ENCODE results near the gene RBBP8. TPM values are rescaled to one million over a fixed set of nuclear protein-coding genes. Genes with fewer than 3 reads are reported as not detected.

RBBP8 gene
- total RNA-seq, 4 donors from 2014 or later, result 12.4 to 23.9 (median 15.4) TPM

GRCh38 chr18:23065234-23065806, 132.2 kb downstream of the RBBP8 start:
- no peaks in the 10 kb centered on the region for H3K36me3 ChIP-seq
- no peak overlapping the region for H3K4me3 ChIP-seq
- WGBS, result 85% methylated on average over 4 of the region's 4 CpGs
- H3K27ac ChIP-seq (replicated peaks in 1 of 4), result no peak overlapping the region
- intact Hi-C loops (cut with DNase I), result no loop called here
- no peaks in the 10 kb centered on the region for H3K9me3 ChIP-seq
- DNase-seq (ENCODE audit: extremely low spot score), result no peak
- TF ChIP-seq CTCF (IDR thresholded peaks at IDR 0.05), result no peak
- no peak for TF ChIP-seq EP300 (IDR thresholded peaks at IDR 0.05)
- peaks cover 0 to 5% (median 0%) of the 10 kb centered on the region in 4 donors for H3K4me1 ChIP-seq
- H3K27me3 ChIP-seq, result no peaks in the 10 kb centered on the region

- TF ChIP-seq CTCF (IDR thresholded peaks at IDR 0.05) (no peak), EP300 (IDR thresholded peaks at IDR 0.05) (no peak), POLR2AphosphoS5 (IDR thresholded peaks at IDR 0.05) (no peak), POLR2A (IDR thresholded peaks at IDR 0.05; ENCODE audit: low read depth) (no peak)
- no peaks in the 10 kb centered on the region for H3K9me3 ChIP-seq
- no peak overlapping the region for H3K27ac ChIP-seq (replicated peaks in 1 of 4)
- intact Hi-C loops (cut with DNase I), result no loop called here
- DNase-seq (ENCODE audit: extremely low spot score), result no peak
- no peaks in the 10 kb centered on the region for H3K27me3 ChIP-seq
- WGBS, result 34% methylated on average over 7 of the region's 7 CpGs
- H3K4me1 ChIP-seq, result peaks cover 0 to 5% (median 0%) of the 10 kb centered on the region in 4 donors
- no peaks in the 10 kb centered on the region for H3K36me3 ChIP-seq
- no peak overlapping the region for H3K4me3 ChIP-seq
Measured at GRCh38 chr18:23066060-23066459, 132.9 kb downstream of the RBBP8 start.

- intact Hi-C loops (cut with DNase I), result no loop called here
- WGBS, result 89% methylated on average over 5 of the region's 5 CpGs
Measured at GRCh38 chr18:23066504-23067039, 133.4 kb downstream of the RBBP8 start.

GRCh38 chr18:23067236-23067635, 134.1 kb downstream of the RBBP8 start:
- 80% methylated on average over 4 of the region's 4 CpGs for WGBS
- H3K36me3 ChIP-seq, result no peaks in the 10 kb centered on the region
- no peak overlapping the region for H3K27ac ChIP-seq (replicated peaks in 1 of 4)
- TF ChIP-seq CTCF (IDR thresholded peaks at IDR 0.05) (no peak), EP300 (IDR thresholded peaks at IDR 0.05) (no peak), POLR2A (IDR thresholded peaks at IDR 0.05; ENCODE audit: low read depth) (no peak), POLR2AphosphoS5 (IDR thresholded peaks at IDR 0.05) (no peak)
- H3K9me3 ChIP-seq, result no peaks in the 10 kb centered on the region
- no peaks in the 10 kb centered on the region for H3K27me3 ChIP-seq
- DNase-seq (ENCODE audit: extremely low spot score), result no peak
- H3K4me1 ChIP-seq, result peaks cover 0 to 5% (median 0%) of the 10 kb centered on the region in 4 donors
- no peak overlapping the region for H3K4me3 ChIP-seq
- intact Hi-C loops (cut with DNase I), result no loop called here

More at GRCh38 chr18:23066504-23067039, 133.4 kb downstream of the RBBP8 start:
- H3K27me3 ChIP-seq, result no peaks in the 10 kb centered on the region
- no peak overlapping the region for H3K27ac ChIP-seq (replicated peaks in 1 of 4)
- H3K9me3 ChIP-seq, result no peaks in the 10 kb centered on the region
- peaks cover 0 to 5% (median 0%) of the 10 kb centered on the region in 4 donors for H3K4me1 ChIP-seq
- TF ChIP-seq CTCF (IDR thresholded peaks at IDR 0.05) (no peak), EP300 (IDR thresholded peaks at IDR 0.05) (no peak), POLR2A (IDR thresholded peaks at IDR 0.05; ENCODE audit: low read depth) (no peak), POLR2AphosphoS5 (IDR thresholded peaks at IDR 0.05) (no peak)
- no peaks in the 10 kb centered on the region for H3K36me3 ChIP-seq
- H3K4me3 ChIP-seq, result no peak overlapping the region
- DNase-seq (ENCODE audit: extremely low spot score), result no peak

GRCh38 chr18:23068011-23068410, 134.9 kb downstream of the RBBP8 start:
- no peaks in the 10 kb centered on the region for H3K27me3 ChIP-seq
- H3K9me3 ChIP-seq, result no peaks in the 10 kb centered on the region
- no peaks in the 10 kb centered on the region for H3K36me3 ChIP-seq
- intact Hi-C loops (cut with DNase I), result no loop called here
- no peak for TF ChIP-seq POLR2A (IDR thresholded peaks at IDR 0.05; ENCODE audit: low read depth)
- no peak for TF ChIP-seq CTCF (IDR thresholded peaks at IDR 0.05)
- TF ChIP-seq EP300 (IDR thresholded peaks at IDR 0.05), result no peak
- TF ChIP-seq POLR2AphosphoS5 (IDR thresholded peaks at IDR 0.05), result no peak
- 90% methylated on average over 4 of the region's 4 CpGs for WGBS
- no peak overlapping the region for H3K27ac ChIP-seq (replicated peaks in 1 of 4)
- no peak for DNase-seq (ENCODE audit: extremely low spot score)
- peaks cover 0 to 5% (median 0%) of the 10 kb centered on the region in 4 donors for H3K4me1 ChIP-seq
- H3K4me3 ChIP-seq, result no peak overlapping the region

Measured in esophagus muscularis mucosa (tissue), 4 donors.